ENCODE data around the gene GPR155.

Gene GPR155

GRCh38 chr2:174442546-174443510 is 44.0 kb downstream of the GPR155 start:
- Histone ChIP-seq H3K4me3 (ENCODE audit: low read length) (no peak overlapping the region), H3K36me3 (ENCODE audit: control insufficient read depth, low read length) (no peaks in the 10 kb centered on the region), H3K9me3 (ENCODE audit: control insufficient read depth, insufficient read depth, low read length) (no peaks in the 10 kb centered on the region), H3F3A (ENCODE audit: control insufficient read depth, insufficient read depth) (no peaks in the 10 kb centered on the region), H3K27ac (ENCODE audit: low read depth, low read length) (no peak overlapping the region), H3K4me2 (ENCODE audit: low read length) (no peak overlapping the region), H3K9me2 (replicated peaks; ENCODE audit: control insufficient read depth, low read length) (no peaks in the 10 kb centered on the region), H3K27me3 (ENCODE audit: control insufficient read depth, low read length) (no peaks in the 10 kb centered on the region; the same call in 1 of the 2 replicates), H3K4me1 (ENCODE audit: control insufficient read depth, low read length) (no peaks in the 10 kb centered on the region), H3K79me2 (ENCODE audit: control insufficient read depth, low read length) (no peaks in the 10 kb centered on the region), H4K20me1 (ENCODE audit: control insufficient read depth, insufficient read depth, low read depth, low read length) (no peaks in the 10 kb centered on the region)
- TF ChIP-seq CTCF (IDR thresholded peaks at IDR 0.05; ENCODE audit: low read depth, low read length, poor library complexity, severe bottlenecking) = no peak
- TF ChIP-seq EZH2phosphoT487 (IDR thresholded peaks at IDR 0.05; ENCODE audit: borderline replicate concordance, low read length) = no peak

- H3K9me3 ChIP-seq (ENCODE audit: control insufficient read depth, insufficient read depth, low read length) = no peaks in the 10 kb centered on the region
- no peak overlapping the region for H3K4me3 ChIP-seq (ENCODE audit: low read length)
- H3K27ac ChIP-seq (ENCODE audit: low read depth, low read length) = no peak overlapping the region
- H3K79me2 ChIP-seq (ENCODE audit: control insufficient read depth, low read length) = no peaks in the 10 kb centered on the region
- no peaks in the 10 kb centered on the region for H3F3A ChIP-seq (ENCODE audit: control insufficient read depth, insufficient read depth)
- no peaks in the 10 kb centered on the region for H3K36me3 ChIP-seq (ENCODE audit: control insufficient read depth, low read length)
- H3K9me2 ChIP-seq (replicated peaks; ENCODE audit: control insufficient read depth, low read length) = no peaks in the 10 kb centered on the region
- H4K20me1 ChIP-seq (ENCODE audit: control insufficient read depth, insufficient read depth, low read depth, low read length) = no peaks in the 10 kb centered on the region
- no peak overlapping the region for H3K4me2 ChIP-seq (ENCODE audit: low read length)
- no peaks in the 10 kb centered on the region for H3K4me1 ChIP-seq (ENCODE audit: control insufficient read depth, low read length)
- TF ChIP-seq EZH2phosphoT487 (IDR thresholded peaks at IDR 0.05; ENCODE audit: borderline replicate concordance, low read length) (no peak), CTCF (IDR thresholded peaks at IDR 0.05; ENCODE audit: low read depth, low read length, poor library complexity, severe bottlenecking) (no peak)
- H3K27me3 ChIP-seq (ENCODE audit: control insufficient read depth, low read length) = no peaks in the 10 kb centered on the region; the same call in 1 of the 2 replicates
These were observed 46.9 kb downstream of the GPR155 start for GRCh38 chr2:174439950-174440349.

GRCh38 chr2:174439323-174439722 is 47.5 kb downstream of the GPR155 start:
- no peaks in the 10 kb centered on the region for H3K36me3 ChIP-seq (ENCODE audit: control insufficient read depth, low read length)
- H3K9me2 ChIP-seq (replicated peaks; ENCODE audit: control insufficient read depth, low read length) = no peaks in the 10 kb centered on the region
- TF ChIP-seq EZH2phosphoT487 (IDR thresholded peaks at IDR 0.05; ENCODE audit: borderline replicate concordance, low read length) (no peak), CTCF (IDR thresholded peaks at IDR 0.05; ENCODE audit: low read depth, low read length, poor library complexity, severe bottlenecking) (no peak)
- H3K79me2 ChIP-seq (ENCODE audit: control insufficient read depth, low read length) = no peaks in the 10 kb centered on the region
- no peaks in the 10 kb centered on the region for H3K4me1 ChIP-seq (ENCODE audit: control insufficient read depth, low read length)
- no peaks in the 10 kb centered on the region for H4K20me1 ChIP-seq (ENCODE audit: control insufficient read depth, insufficient read depth, low read depth, low read length)
- H3K9me3 ChIP-seq (ENCODE audit: control insufficient read depth, insufficient read depth, low read length) = no peaks in the 10 kb centered on the region
- no peaks in the 10 kb centered on the region; the same call in 1 of the 2 replicates for H3K27me3 ChIP-seq (ENCODE audit: control insufficient read depth, low read length)
- no peak overlapping the region for H3K27ac ChIP-seq (ENCODE audit: low read depth, low read length)
- no peak overlapping the region for H3K4me2 ChIP-seq (ENCODE audit: low read length)
- H3F3A ChIP-seq (ENCODE audit: control insufficient read depth, insufficient read depth) = no peaks in the 10 kb centered on the region
- H3K4me3 ChIP-seq (ENCODE audit: low read length) = no peak overlapping the region

Measured in DOHH2 (cell line).